GM18868 (cell line): Measurements from ENCODE around the gene TNRC18.

ENCODE experiments used
- ATAC-seq: cut with Tn5 transposase; IDR thresholded peaks from one replicate; pipeline ENCODE4 v1.9.1; 2021; ENCODE audit warnings: mild to moderate bottlenecking, moderate library complexity; ENCODE audit not compliant: unreplicated experiment

TNRC18 gene

GRCh38 chr7:5354460-5355232 is 69.0 kb downstream of the TNRC18 start:
- ATAC-seq = no peak

- no peak for ATAC-seq
Measured at GRCh38 chr7:5352440-5353010, 71.1 kb downstream of the TNRC18 start.

DNA sequence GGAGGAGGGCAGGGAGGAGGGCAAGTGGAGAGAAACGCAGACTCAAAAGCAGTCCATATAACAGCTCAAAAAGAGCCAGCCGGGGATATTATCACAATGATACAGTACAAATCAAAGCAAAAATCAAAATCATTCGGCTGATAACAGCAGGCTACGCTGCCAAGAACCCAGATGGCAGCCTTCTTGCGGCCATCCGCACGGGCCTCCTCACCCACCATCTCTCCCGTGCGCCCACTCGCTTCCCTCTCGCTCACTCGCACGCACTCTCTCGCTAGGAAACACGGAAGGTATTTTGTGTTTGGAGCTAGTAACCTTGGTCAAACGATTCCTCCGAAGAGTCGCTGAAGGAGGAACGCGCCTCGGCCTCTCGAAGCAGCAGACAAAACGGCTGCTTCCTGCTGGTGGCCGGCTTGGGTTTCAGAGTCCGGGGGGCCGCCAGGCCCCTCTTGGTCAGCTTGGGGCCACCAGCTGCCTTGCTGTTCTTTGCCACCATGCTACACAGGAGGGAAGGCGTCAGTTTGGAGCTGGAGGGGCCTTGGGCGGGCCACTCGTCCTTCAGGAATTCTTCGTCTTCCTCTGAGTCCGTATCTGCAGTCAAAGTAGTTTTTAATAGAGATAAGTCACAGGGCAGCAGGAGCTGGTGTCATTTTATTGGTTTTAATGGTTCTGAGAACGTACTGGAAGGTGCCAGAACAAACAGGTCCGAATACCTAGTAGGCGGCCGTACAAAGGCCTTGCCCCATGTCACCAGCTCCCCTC is 71.9 kb downstream of the TNRC18 start:
- ATAC-seq = no peak

GRCh38 chr7:5350600-5351385 is 72.8 kb downstream of the TNRC18 start:
- ATAC-seq = no peak

DNA sequence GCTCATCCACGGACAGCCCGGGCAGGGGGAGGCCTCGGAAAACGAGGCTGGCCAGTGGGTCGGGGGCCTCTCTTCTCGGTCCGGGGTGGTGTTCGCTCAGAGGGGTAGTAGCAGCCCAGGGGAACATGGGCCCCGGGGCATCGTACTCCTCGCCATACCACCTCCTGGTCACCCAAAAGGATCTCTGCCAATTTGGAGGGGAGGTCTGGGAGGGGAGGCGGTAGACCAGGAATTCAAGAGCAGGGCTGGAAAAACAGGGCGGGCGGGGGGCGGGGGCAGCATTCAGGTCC is 73.5 kb downstream of the TNRC18 start:
- no peak for ATAC-seq

DNA sequence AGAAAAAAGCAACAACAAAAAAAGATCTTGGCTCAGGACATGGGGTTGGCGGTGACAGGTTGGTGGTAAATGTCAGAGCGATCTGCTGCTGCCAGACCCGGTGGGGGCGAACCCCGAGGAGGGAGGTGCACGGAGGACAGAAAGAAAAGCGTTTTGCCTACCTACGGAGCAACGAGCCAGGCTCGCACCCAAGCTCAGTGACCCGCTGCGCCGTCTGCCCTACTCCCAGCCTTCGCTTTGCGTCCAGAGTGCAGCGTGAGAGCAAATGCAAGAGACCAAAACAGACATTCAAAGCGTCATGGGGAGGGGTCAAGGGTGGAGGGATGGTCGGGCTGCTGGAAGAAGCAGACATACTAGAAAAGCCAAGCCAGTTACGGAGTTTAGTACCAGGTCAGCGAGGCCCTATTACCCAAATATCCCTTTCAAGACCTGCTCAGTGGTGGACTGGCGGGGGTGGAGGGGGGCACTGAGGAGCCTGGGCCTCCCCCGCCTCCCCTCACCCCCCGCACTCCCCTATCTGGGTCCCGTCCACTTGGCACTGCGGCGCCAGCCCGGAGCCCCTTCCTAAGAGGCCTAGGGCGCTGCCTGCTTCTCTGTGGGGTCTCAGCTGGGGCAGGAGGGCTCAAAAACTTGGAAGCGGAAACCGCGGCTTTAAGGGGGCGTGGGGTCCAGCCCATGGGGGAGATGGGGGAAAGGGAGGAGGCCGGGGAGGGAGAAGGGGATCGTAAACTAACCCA is 74.0 kb downstream of the TNRC18 start:
- ATAC-seq = no peak

GRCh38 chr7:5349005-5349380 is 74.6 kb downstream of the TNRC18 start:
- ATAC-seq = no peak

GRCh38 chr7:5348134-5349004 is 75.3 kb downstream of the TNRC18 start:
- no peak for ATAC-seq

DNA sequence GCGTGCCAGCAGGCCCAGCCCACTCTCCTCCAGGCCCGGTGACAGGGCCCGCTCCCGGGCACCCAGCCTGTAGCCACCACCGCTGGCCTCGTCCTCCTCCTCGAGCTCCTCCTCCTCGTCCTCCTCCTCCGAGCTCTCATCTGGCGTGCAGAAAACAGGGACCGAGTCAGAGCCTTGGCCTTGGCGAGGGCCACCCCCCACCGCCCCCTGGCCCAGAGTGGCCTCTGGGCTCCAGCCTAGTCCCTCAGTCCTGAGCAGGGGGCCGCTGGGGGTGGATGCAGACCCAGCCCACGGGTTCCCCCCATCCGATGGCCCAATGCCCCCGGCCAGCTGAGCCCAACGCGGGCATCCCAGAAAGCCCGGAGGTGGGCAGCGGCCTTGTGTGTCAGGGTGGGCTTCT is 78.0 kb downstream of the TNRC18 start:
- no peak for ATAC-seq

GRCh38 chr7:5345171-5345570 is 78.5 kb downstream of the TNRC18 start:
- ATAC-seq = no peak

DNA sequence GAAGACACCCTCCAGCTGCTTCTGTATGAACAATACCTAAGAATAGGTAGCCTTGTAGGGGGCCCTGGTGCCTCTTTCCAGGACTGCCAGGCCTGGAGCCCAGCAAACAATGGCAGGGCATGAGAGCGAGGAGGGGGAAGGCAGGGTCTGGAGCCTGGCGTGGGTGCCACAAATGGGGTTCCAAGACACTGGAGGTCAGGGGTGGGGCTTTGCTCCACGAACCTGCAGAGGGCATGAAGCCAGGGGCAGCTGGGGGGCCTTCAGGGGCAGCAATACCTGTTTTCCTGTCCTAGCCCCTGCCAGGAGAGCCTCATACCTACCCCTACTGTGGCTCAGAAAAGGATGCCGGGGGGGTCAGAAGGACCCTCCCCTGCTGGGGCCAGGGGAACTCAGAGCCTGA is 79.3 kb downstream of the TNRC18 start:
- no peak for ATAC-seq

GRCh38 chr7:5343884-5344283 is 79.8 kb downstream of the TNRC18 start:
- no peak for ATAC-seq

DNA sequence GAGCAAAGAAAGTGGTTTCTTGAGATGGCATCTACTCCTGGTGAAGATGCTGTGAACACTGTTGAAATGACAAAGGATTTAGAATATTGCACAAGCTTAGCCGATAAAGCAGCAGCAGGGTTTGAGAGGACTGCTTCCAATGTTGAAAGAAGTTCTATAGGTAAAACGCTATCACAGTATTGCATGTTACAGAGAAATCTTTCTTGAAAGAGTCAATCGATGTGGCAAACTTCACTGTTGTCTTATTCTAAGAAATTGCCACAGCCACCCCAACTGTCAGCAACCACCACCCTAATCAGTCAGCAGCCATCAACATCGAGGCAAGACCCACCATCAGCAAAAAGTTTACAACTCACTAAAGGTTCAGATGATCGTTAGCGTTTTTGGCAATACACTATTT is 81.0 kb downstream of the TNRC18 start:
- no peak for ATAC-seq

GRCh38 chr7:5339955-5340354 is 83.7 kb downstream of the TNRC18 start:
- ATAC-seq = no peak

- no peak for ATAC-seq
Measured at GRCh38 chr7:5337047-5337446, 86.6 kb downstream of the TNRC18 start.

DNA sequence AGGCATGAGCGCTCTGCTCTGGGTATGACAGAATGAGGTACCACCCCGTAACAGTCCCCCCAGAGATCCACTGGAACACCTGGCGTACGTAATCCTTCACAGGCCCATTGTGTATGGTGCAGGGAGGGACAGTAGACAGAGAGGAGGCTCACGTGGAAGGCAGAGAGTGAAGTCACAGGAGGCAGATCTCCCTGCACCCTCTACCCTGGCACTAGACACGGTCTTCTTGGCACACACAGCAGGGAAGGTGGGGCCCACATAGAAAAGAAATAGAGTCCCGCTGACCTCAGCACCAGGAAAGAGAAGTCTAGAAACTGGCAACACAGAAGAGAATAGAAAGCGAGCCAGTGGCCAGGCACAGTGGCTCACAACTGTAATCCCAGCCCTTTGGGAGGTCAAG is 89.0 kb downstream of the TNRC18 start:
- no peak for ATAC-seq

- no peak for ATAC-seq
Measured at GRCh38 chr7:5333121-5334045, 90.3 kb downstream of the TNRC18 start.

DNA sequence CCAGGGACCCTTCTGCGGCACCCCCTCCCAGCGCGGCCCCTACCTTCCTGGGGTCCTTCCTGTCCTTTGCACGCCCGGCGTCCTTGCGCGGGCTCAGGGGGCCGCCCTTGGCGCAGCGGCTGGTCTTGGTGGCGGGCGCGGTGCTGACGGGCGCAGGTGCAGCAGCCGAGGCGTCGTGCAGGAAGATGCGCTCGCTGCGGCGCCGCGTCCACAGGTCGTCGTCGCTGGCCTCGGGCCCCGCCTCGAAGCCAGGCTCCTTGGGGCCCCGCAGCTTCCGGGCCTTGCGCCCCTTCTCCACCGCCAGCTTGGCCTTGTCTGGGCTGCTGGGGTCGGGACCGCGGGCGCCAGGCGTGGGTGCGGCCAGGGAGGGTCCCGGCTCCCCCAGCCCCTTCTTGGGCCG is 91.1 kb downstream of the TNRC18 start:
- no peak for ATAC-seq

DNA sequence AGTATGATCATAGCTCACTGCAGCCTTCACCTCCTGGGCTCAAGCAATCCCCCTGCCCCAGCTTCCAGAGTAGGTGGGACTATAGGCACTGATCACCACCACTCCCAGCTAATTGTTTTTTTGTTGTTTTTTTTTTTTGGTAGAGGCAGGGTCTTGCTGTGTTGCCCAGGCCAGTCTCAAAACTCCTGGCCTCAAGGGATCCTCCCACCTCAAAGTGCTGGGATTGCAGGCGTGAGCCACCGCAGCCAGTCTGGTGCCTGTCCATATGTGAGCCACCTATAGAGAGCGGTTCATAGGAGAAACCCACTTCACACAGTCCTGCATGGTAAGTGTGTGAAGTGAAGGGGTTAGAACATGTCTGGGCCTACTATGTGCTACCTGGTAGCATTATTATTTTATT is 93.3 kb downstream of the TNRC18 start:
- ATAC-seq = no peak
